GM06990 (cell line): ENCODE results near the gene CHCHD10.
A peak's percentile ranks its signal among the peaks of the same experiment; 100 is the strongest.

Experiments
- DNase-seq: peaks from one replicate; pipeline ENCODE4 v3.0.0-alpha.2; 2011; ENCODE audit not compliant: insufficient read length; ENCODE audit errors: extremely low read depth
- H3K27me3 ChIP-seq: replicated peaks from 2 replicates; pipeline ENCODE4 v1.6.0; 2011; ENCODE audit warnings: low read length; ENCODE audit not compliant: control insufficient read depth, insufficient read depth
- H3K36me3 ChIP-seq: 2 replicates; pipeline ENCODE4 v1.5.1; 2011; ENCODE audit warnings: low read length; ENCODE audit not compliant: control insufficient read depth, insufficient read depth
- H3K4me3 ChIP-seq: replicated peaks from 2 replicates; pipeline ENCODE4 v1.5.1; 2011; ENCODE audit warnings: low read depth, mild to moderate bottlenecking, control low read depth, low read length
- TF ChIP-seq, protein P1 (sequence below): IDR thresholded peaks from 2 replicates; pipeline ENCODE4 v1.5.1; 2011; ENCODE audit warnings: low read length, control low read depth, mild to moderate bottlenecking, inconsistent platforms; ENCODE audit not compliant: insufficient read depth, poor library complexity, severe bottlenecking

CHCHD10 gene

DNA sequence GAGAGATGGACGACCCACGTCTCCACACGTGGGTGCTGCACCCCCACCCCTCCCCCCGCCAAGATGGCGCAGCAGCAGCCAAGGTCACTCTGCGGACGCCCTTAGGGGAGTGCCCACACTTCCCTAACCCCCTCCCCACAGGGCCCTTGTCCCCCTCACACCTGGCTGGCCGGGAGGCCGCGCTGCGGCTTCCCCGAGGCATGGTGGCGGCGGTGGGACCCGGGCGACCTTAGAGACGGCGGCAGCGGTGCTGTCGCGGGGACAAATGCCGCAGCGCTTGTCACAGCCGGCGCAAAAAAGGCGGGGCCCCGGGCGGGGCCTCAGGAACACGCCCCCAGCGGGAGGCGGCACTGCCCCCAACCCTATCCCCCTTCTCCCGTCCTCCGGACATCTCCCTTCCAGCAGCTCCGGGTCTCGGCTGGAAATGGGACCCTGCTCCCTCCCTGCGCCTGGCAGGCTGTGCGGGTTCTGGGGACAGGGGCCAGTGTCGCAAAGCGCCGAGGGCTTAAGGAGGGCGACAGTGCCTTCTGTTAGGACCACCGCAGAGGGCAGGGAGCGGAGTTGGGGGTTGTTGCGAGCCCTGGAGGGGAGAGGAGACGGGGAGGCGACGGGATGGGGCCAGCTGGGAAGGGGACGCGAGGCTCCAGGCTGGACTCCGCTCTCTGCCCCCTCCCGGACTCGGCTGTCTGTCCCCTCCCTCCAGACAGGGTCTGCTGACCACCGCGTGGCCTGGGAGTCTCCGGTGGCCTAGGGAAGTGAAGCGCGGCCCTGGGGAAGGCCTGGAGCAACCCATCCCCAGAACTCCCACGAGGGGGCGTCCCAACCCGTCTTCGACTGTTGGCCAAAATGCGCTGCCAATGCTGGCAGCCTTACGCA is at the start of gene CHCHD10:
Gene CHCHD10, minus strand, starts transcription at position 300 of the 876 bp plus-strand sequence. Its CDS starts 98 bp downstream, at position 202.
- no peaks in the 10 kb centered on the region for H3K27me3 ChIP-seq
- peak; percentile 89 for DNase-seq
- peak within 1 kb of the TSS; percentile 89 for H3K4me3 ChIP-seq
- TF ChIP-seq, protein P1, sequence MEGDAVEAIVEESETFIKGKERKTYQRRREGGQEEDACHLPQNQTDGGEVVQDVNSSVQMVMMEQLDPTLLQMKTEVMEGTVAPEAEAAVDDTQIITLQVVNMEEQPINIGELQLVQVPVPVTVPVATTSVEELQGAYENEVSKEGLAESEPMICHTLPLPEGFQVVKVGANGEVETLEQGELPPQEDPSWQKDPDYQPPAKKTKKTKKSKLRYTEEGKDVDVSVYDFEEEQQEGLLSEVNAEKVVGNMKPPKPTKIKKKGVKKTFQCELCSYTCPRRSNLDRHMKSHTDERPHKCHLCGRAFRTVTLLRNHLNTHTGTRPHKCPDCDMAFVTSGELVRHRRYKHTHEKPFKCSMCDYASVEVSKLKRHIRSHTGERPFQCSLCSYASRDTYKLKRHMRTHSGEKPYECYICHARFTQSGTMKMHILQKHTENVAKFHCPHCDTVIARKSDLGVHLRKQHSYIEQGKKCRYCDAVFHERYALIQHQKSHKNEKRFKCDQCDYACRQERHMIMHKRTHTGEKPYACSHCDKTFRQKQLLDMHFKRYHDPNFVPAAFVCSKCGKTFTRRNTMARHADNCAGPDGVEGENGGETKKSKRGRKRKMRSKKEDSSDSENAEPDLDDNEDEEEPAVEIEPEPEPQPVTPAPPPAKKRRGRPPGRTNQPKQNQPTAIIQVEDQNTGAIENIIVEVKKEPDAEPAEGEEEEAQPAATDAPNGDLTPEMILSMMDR: peak; percentile 70
- peaks cover 10% of the 10 kb centered on the region for H3K36me3 ChIP-seq

- peaks cover 30% of the 10 kb centered on the region for H3K36me3 ChIP-seq
Measured at GRCh38 chr22:23817146-23817545, 49.4 kb upstream of the CHCHD10 start.

DNA sequence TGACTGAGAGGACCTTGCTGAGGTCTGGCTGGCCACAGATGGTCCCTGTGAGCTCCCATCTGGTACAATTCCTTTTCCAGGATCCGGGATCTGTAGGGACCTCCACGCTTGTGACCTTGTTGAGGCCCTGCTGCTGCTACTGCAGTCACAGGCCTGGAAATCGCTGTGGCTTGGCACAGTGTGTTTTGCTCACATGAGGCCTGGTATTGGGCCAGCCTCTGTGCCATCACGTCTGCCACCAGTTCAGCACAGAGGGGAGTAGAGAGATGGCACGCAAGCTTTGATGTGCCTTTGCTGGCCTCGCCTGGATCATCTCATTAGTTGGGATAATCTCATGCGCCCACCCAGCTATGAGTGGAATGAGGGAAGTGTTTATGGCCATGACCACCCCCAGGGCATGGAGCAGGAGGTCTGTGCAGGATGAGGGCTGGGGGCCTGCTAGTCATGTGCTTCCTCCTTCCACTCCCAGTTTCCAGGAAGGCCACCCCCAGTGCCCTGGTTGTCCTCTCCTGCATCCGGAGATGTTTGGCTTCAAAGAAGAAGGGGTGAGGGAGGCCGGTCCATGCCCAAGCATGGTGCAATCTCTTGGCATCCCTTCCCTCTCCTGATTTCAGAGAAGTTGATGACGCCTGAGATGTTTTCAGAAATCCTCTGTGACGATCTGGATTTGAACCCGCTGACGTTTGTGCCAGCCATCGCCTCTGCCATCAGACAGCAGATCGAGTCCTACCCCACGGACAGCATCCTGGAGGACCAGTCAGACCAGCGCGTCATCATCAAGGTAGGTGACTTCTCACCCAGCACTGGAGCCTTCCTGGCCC is 48.6 kb upstream of the CHCHD10 start:
- no peaks in the 10 kb centered on the region for H3K27me3 ChIP-seq
- no peak for DNase-seq
- H3K4me3 ChIP-seq: no peak overlapping the region
- peaks cover 25% of the 10 kb centered on the region for H3K36me3 ChIP-seq
- TF ChIP-seq, protein P1: no peak

More at GRCh38 chr22:23817146-23817545, 49.4 kb upstream of the CHCHD10 start:
- H3K27me3 ChIP-seq: no peaks in the 10 kb centered on the region
- no peak for DNase-seq
- TF ChIP-seq, protein P1: no peak
- H3K4me3 ChIP-seq: no peak overlapping the region

GRCh38 chr22:23815541-23816155 is 47.9 kb upstream of the CHCHD10 start:
- H3K27me3 ChIP-seq: no peaks in the 10 kb centered on the region
- H3K4me3 ChIP-seq: no peak overlapping the region
- H3K36me3 ChIP-seq: peaks cover 20% of the 10 kb centered on the region
- TF ChIP-seq, protein P1: no peak
- DNase-seq: no peak

DNA sequence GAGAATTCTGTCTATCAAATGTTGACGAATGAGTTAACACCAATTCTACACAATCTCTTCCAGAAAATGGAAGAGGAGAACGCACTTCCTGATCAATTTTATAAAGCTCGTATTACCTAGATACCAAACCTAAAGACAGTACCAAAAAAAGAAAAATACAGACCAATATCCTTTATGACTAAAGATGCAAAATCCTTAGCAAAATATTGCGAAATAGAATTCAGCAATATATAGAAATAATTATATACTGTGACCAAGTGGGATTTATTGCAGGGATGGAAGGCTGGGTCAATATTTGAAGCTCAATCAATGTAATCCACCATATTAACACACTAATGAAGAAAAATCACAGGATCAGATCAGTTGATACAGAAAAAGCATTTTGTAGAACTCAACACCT is 44.6 kb upstream of the CHCHD10 start:
- Histone ChIP-seq H3K27me3 (no peaks in the 10 kb centered on the region), H3K36me3 (peaks cover 17% of the 10 kb centered on the region), H3K4me3 (no peak overlapping the region)
- TF ChIP-seq, protein P1: no peak
- no peak for DNase-seq
